Esophagus muscularis mucosa (tissue), 4 donors: ENCODE measurements around the gene EBF3. TPM values are rescaled to one million over a fixed set of nuclear protein-coding genes. Genes with fewer than 3 reads are reported as not detected.

ENCODE experiments used
- DNase-seq: peaks from one replicate; pipeline ENCODE4 v3.0.0-alpha.2; 2017; ENCODE audit errors: extremely low spot score
- H3K27ac ChIP-seq, 4 donors: fragments of 200-600 bp; sonication (generic); replicated peaks in 1 of 4; 1 replicate in 3 of 4; 2 replicates in 1 of 4; pipeline ENCODE4 v1.5.1; 2016 to 2019; ENCODE audit warnings: mild to moderate bottlenecking in 1 of 4
- H3K27me3 ChIP-seq, 4 donors: fragments of 200-600 bp; sonication (generic); one replicate each; pipeline versions ENCODE4 v1.5.1 to v1.6.0; 2016 to 2019
- H3K36me3 ChIP-seq, 4 donors: fragments of 200-600 bp; sonication (generic); one replicate each; pipeline ENCODE4 v1.5.1; 2016 to 2019
- H3K4me1 ChIP-seq, 4 donors: fragments of 200-600 bp; sonication (generic); one replicate each; pipeline ENCODE4 v1.5.1; 2016 to 2019
- H3K4me3 ChIP-seq, 4 donors: fragments of 200-600 bp; sonication (generic); 1 replicate in 2 of 4; 2 replicates in 2 of 4; pipeline ENCODE4 v1.5.1; 2016 to 2019; ENCODE audit warnings: mild to moderate bottlenecking in 4 of 4, moderate library complexity in 1 of 4
- H3K9me3 ChIP-seq, 4 donors: fragments of 200-600 bp; sonication (generic); 1 replicate in 3 of 4; 2 replicates in 1 of 4; pipeline ENCODE4 v1.5.1; 2016 to 2019
- CTCF ChIP-seq, 3 experiments: fragments of 200-600 bp in 2 of 3; fragments of 450-650 bp in 1 of 3; sonication (generic) in 2 of 3; IDR thresholded peaks; one replicate each; pipeline ENCODE4 v1.5.1; 2017 to 2019; ENCODE audit warnings: antibody characterized with exemption in 3 of 3, mild to moderate bottlenecking in 2 of 3, moderate library complexity in 1 of 3
- EP300 ChIP-seq: sonication (generic); formaldehyde crosslinking; IDR thresholded peaks from one replicate; pipeline ENCODE4 v1.6.1; 2017; ENCODE audit warnings: antibody characterized with exemption
- POLR2A ChIP-seq: fragments of 450-650 bp; IDR thresholded peaks from one replicate; pipeline ENCODE4 v1.6.1; 2017; ENCODE audit warnings: antibody characterized with exemption, moderate library complexity, mild to moderate bottlenecking, low read depth
- POLR2AphosphoS5 ChIP-seq, 2 donors: sonication (generic); formaldehyde crosslinking; IDR thresholded peaks; one replicate each; pipeline ENCODE4 v1.6.1; 2017; ENCODE audit warnings: antibody characterized with exemption in 2 of 2
- WGBS: methylation state at CpG from one replicate; pipeline ENCODE4 v1.1.5; 2018; 5-methylcytosine and 5-hydroxymethylcytosine counted together
- intact Hi-C: fragments of 100-400 bp; cut with DNase I; formaldehyde crosslinking; loops from one replicate; pipeline ENCODE4 v1.15.1; 2023
- small RNA-seq, 3 donors: library from RNA; depleted of rRNA; stranded (forward); fragments of <200 nt; gene quantifications; one replicate each; pipeline ENCODE3, GENCODE V24; 2016
- total RNA-seq, 4 donors: library from RNA; depleted of rRNA; stranded (reverse); fragments of >200 nt; gene quantifications; one replicate each; pipeline versions ENCODE4 v1.1.0 to v1.2.1, GENCODE V29; 2016

The EBF3 gene
- total RNA-seq, 4 donors from 2014 or later = 2.9 to 7.3 (median 5.2) TPM

GRCh38 chr10:129785536-129785981 lies 178.5 kb downstream of the EBF3 start:
- TF ChIP-seq POLR2AphosphoS5 (IDR thresholded peaks at IDR 0.05) (no peak), POLR2A (no peak), EP300 (no peak), CTCF (IDR thresholded peaks at IDR 0.05) (no peak)
- H3K4me3 ChIP-seq = no peak overlapping the region
- no peaks in the 10 kb centered on the region for H3K36me3 ChIP-seq
- 83% methylated on average over 13 of the region's 16 CpGs for WGBS
- no peak for DNase-seq
- H3K9me3 ChIP-seq = peaks cover 0 to 15% (median 4%) of the 10 kb centered on the region in 4 donors
- H3K4me1 ChIP-seq = no peaks in the 10 kb centered on the region
- intact Hi-C loops = no loop called here
- H3K27me3 ChIP-seq = no peaks in the 10 kb centered on the region
- no peak overlapping the region for H3K27ac ChIP-seq

Small RNAs within 50 kb of the gene (small RNA-seq; reads per million reads assigned to genes)
- 0 reads per million in 3 donors for gene AL354950.2
- 0 reads per million in 3 donors for gene MIR4297

Other genes starting within 250 kb of the EBF3 start
- 1 to 10 TPM; 3.7 to 5.0 (median 4.3) TPM for gene C10orf143, start 146.6 kb upstream of the EBF3 start, total RNA-seq
- 10 to 100 TPM; 44.9 to 61.4 (median 53.3) TPM for gene GLRX3, start 172.1 kb upstream of the EBF3 start, total RNA-seq